Skeletal muscle tissue (tissue), 4 donors: ENCODE results near the gene KLHL28. TPM values are rescaled to one million over a fixed set of nuclear protein-coding genes. Genes with fewer than 3 reads are reported as not detected.

Experiments used
- H3K27ac ChIP-seq: one replicate; pipeline ENCODE4 v1.7.0; 2013; ENCODE audit warnings: mild to moderate bottlenecking, low read depth, low read length, inconsistent platforms
- H3K27me3 ChIP-seq, 3 donors: one replicate each; pipeline ENCODE4 v1.7.0; 2013; ENCODE audit warnings: low read length in 3 of 3; ENCODE audit not compliant: control insufficient read depth in 3 of 3, insufficient read depth in 3 of 3
- H3K36me3 ChIP-seq, 3 donors: one replicate each; pipeline ENCODE4 v1.7.0; 2013; ENCODE audit warnings: low read length in 3 of 3; ENCODE audit not compliant: control insufficient read depth in 3 of 3, insufficient read depth in 3 of 3
- H3K4me1 ChIP-seq, 3 donors: one replicate each; pipeline ENCODE4 v1.7.0; 2013; ENCODE audit warnings: low read length in 3 of 3, mild to moderate bottlenecking in 3 of 3; ENCODE audit not compliant: control insufficient read depth in 3 of 3, insufficient read depth in 3 of 3
- H3K4me3 ChIP-seq, 3 donors: one replicate each; pipeline ENCODE4 v1.7.0; 2013; ENCODE audit warnings: low read length in 3 of 3
- H3K9ac ChIP-seq, 3 donors: one replicate each; pipeline ENCODE4 v1.7.0; 2013; ENCODE audit warnings: low read length in 3 of 3, mild to moderate bottlenecking in 3 of 3, moderate library complexity in 2 of 3, low read depth in 1 of 3
- H3K9me3 ChIP-seq, 3 donors: one replicate each; pipeline ENCODE4 v1.7.0; 2013; ENCODE audit warnings: low read length in 3 of 3; ENCODE audit not compliant: control insufficient read depth in 3 of 3
- total RNA-seq: library from RNA; depleted of rRNA; stranded (reverse); fragments of >200 nt; gene quantifications from one replicate; pipeline ENCODE4 v1.2.3, GENCODE V29; 2014
- donor health status: Osteomylitis.

The KLHL28 gene
- total RNA-seq, 1 donor from 2014 or later = 24.0 TPM

- H3K27me3 ChIP-seq = no peaks in the 10 kb centered on the region
- no peaks in the 10 kb centered on the region for H3K9me3 ChIP-seq
- H3K9ac ChIP-seq = no peak overlapping the region
- peaks cover 5 to 13% (median 7%) of the 10 kb centered on the region in 3 donors for H3K4me1 ChIP-seq
- no peaks in the 10 kb centered on the region for H3K36me3 ChIP-seq
- H3K4me3 ChIP-seq = no peak overlapping the region
- H3K27ac ChIP-seq = peak overlapping the region; percentile 5
Measured at GRCh38 chr14:44979740-44980356, 18.1 kb upstream of the KLHL28 start.

DNA sequence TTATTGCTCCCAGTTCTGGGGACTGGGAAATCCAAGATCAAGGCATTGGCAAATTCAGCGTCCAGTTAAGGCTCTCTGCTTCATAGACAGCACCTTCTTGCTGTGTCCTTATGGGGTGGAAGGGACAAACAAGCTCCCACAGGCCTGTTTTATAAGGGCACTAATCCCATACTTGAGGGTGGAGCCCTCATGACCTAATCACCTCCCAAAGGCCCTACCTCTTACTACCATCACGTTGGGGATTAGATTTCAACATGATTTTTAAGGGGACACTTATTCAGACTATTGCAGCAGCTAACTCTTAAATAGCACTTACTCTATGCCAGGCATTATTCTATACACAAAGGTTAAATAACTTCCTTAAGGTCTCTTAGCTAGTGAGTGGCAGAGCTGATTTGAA, 17.5 kb upstream of the KLHL28 start:
- Histone ChIP-seq H3K27me3 (no peaks in the 10 kb centered on the region), H3K4me1 (peaks cover 5 to 13% (median 7%) of the 10 kb centered on the region in 3 donors), H3K36me3 (no peaks in the 10 kb centered on the region), H3K9me3 (no peaks in the 10 kb centered on the region), H3K9ac (no peak overlapping the region), H3K27ac (peak overlapping the region; percentile 5), H3K4me3 (no peak overlapping the region)

DNA sequence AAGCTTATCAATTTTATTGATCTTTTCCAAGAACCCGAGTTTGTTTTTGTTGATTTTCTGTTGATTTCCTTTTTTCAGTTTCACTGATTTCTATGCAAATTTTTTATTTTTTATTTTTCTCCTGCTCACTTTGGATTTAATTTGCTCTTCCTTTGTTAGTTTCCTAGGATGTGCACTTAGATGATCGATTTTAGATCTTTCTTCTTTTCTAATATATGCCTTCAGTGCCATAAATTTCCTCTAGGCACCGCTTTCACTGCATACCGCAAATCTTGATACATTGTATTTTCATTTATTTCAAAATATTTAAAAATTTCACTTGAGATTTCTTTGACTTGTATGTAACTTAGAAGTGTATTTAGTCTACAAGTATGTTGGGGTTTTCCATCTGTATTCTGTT, 9.7 kb upstream of the KLHL28 start:
- Histone ChIP-seq H3K36me3 (peaks cover 0 to 3% (median 0%) of the 10 kb centered on the region in 3 donors), H3K9me3 (no peaks in the 10 kb centered on the region), H3K27ac (no peak overlapping the region), H3K9ac (no peak overlapping the region), H3K4me1 (peaks cover 4 to 9% (median 7%) of the 10 kb centered on the region in 3 donors), H3K4me3 (no peak overlapping the region), H3K27me3 (no peaks in the 10 kb centered on the region)

DNA sequence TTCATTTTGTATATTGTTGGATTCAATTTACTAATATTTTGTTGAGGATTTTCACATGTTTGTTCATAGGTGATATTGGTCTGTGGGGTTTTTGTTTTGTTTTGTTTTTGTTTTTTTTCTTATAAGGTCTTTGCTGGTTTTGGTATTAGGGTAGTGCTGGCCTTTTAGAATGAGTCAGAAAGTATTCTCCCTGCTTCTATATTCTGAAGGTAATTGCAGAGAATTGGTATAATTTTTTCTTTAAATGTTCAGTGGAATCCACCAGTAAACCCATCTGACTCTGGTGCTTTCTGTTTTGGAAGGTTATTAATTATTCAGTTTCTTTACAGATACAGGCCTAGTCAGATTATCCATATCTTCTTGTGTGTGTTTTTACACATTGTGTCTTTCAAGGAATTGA, 9.2 kb upstream of the KLHL28 start:
- Histone ChIP-seq H3K27me3 (no peaks in the 10 kb centered on the region), H3K9ac (no peak overlapping the region), H3K4me3 (no peak overlapping the region), H3K36me3 (peaks cover 0 to 3% (median 0%) of the 10 kb centered on the region in 3 donors), H3K9me3 (no peaks in the 10 kb centered on the region), H3K27ac (no peak overlapping the region), H3K4me1 (peaks cover 4 to 9% (median 7%) of the 10 kb centered on the region in 3 donors)

DNA sequence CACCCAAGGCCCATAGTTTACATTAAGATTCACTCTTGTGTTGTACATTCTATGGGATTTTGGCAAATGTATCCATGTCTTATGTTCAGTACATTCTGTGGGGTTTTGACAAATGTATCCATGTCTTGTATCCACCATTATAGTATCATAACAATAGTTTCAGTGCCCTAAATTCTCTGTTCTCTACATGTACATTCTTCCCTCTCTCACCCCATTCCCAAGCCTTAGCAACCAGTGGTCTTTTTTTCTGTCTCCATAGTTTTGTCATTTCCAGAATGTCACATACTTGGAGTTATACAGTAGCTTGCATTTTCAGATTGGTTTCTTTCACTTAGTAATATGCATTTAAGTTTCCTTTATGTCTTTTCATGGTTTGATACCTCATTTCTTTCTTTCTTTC, 7.0 kb upstream of the KLHL28 start:
- peaks cover 0 to 3% (median 0%) of the 10 kb centered on the region in 3 donors for H3K36me3 ChIP-seq
- no peak overlapping the region for H3K27ac ChIP-seq
- peak overlapping the region in 1 of 3 donors; percentile 26 for H3K4me3 ChIP-seq
- no peaks in the 10 kb centered on the region for H3K9me3 ChIP-seq
- H3K9ac ChIP-seq = no peak overlapping the region
- peaks cover 11 to 19% (median 15%) of the 10 kb centered on the region in 3 donors for H3K4me1 ChIP-seq
- H3K27me3 ChIP-seq = no peaks in the 10 kb centered on the region

DNA sequence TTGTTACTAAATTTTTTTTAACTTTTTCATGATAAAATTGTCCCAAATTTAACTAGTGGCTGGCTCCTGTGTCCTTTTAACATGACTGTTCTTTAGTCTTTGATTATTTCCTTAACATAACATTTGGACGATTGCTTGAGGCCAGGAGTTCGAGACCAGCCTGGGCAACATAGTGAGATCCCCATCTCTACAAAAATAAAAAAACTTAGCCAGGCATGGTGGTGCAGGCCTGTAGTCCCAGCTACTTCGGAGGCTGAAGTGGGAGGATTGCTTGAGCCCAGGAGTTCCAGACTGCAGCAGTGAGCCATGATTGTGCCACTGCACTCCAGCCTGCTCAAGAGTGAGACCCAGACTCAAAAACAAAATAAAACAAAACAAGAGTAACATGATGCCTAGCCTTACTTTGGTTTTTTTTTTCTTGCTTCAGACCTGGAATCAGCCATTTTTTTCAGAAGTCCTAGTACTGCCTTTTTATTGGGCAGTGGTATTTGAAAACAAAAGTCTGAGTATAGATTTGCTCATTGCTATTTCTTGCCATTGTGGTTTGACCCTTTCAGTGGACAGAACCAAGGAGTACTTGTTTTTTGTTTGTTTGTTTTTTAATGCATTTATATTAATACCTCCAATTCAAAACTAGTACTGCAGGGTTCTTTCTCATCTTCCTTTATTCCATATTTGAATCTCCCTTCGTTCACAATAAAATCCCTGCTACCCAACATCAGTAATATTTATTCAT, 5.0 kb upstream of the KLHL28 start:
- Histone ChIP-seq H3K9me3 (no peaks in the 10 kb centered on the region), H3K9ac (peak overlapping the region in 1 of 3 donors; percentile 24), H3K27ac (no peak overlapping the region), H3K4me3 (peak overlapping the region; percentile 33 to 55 (median 37)), H3K4me1 (peaks cover 20 to 29% (median 23%) of the 10 kb centered on the region in 3 donors), H3K36me3 (peaks cover 0 to 3% (median 0%) of the 10 kb centered on the region in 3 donors), H3K27me3 (no peaks in the 10 kb centered on the region)

DNA sequence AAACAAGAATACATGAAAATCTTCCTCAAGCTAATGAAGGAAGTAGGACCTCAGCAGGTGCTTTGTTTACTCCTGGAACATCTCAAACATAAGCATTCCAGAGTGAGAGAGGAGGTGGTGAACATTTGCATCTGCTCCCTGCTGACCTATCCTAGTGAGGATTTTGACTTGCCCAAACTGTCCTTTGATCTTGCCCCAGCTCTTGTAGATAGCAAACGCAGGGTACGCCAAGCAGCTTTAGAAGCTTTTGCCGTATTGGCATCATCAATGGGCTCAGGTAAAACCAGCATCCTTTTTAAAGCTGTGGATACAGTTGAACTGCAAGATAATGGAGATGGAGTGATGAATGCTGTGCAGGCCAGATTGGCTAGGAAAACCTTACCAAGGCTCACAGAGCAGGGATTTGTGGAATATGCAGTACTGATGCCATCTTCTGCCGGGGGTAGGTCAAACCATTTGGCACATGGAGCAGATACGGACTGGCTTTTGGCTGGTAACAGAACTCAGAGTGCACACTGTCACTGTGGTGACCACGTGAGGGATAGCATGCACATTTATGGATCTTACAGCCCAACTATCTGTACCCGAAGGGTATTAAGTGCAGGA, 2.1 kb upstream of the KLHL28 start:
- peak overlapping the region; percentile 73 to 96 (median 83) for H3K4me3 ChIP-seq
- peaks cover 0 to 3% (median 2%) of the 10 kb centered on the region in 3 donors for H3K36me3 ChIP-seq
- H3K27ac ChIP-seq = peak overlapping the region; percentile 11
- peaks cover 23 to 36% (median 26%) of the 10 kb centered on the region in 3 donors for H3K4me1 ChIP-seq
- no peaks in the 10 kb centered on the region for H3K27me3 ChIP-seq
- H3K9ac ChIP-seq = peak overlapping the region; percentile 68 to 96 (median 89)
- H3K9me3 ChIP-seq = no peaks in the 10 kb centered on the region

DNA sequence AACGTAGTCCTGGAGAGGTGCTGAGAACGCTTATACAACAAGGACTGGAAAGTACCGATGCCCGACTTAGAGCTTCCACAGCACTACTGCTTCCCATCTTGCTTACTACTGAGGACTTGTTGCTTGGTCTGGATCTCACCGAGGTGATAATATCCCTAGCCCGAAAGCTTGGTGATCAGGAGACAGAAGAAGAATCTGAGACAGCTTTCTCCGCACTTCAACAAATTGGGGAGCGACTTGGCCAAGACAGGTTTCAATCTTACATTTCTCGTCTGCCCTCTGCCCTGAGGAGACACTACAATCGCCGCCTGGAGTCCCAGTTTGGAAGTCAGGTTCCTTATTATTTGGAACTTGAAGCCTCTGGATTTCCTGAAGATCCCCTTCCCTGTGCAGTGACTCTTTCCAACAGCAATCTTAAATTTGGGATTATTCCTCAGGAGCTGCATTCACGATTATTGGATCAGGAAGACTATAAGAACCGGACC, 1.3 kb upstream of the KLHL28 start:
- peak overlapping the region; percentile 68 to 96 (median 89) for H3K9ac ChIP-seq
- peaks cover 23 to 32% (median 26%) of the 10 kb centered on the region in 3 donors for H3K4me1 ChIP-seq
- H3K36me3 ChIP-seq = peaks cover 0 to 2% (median 0%) of the 10 kb centered on the region in 3 donors
- H3K27me3 ChIP-seq = no peaks in the 10 kb centered on the region
- H3K27ac ChIP-seq = peak overlapping the region; percentile 77
- peak overlapping the region; percentile 73 to 96 (median 83) for H3K4me3 ChIP-seq
- no peaks in the 10 kb centered on the region for H3K9me3 ChIP-seq

DNA sequence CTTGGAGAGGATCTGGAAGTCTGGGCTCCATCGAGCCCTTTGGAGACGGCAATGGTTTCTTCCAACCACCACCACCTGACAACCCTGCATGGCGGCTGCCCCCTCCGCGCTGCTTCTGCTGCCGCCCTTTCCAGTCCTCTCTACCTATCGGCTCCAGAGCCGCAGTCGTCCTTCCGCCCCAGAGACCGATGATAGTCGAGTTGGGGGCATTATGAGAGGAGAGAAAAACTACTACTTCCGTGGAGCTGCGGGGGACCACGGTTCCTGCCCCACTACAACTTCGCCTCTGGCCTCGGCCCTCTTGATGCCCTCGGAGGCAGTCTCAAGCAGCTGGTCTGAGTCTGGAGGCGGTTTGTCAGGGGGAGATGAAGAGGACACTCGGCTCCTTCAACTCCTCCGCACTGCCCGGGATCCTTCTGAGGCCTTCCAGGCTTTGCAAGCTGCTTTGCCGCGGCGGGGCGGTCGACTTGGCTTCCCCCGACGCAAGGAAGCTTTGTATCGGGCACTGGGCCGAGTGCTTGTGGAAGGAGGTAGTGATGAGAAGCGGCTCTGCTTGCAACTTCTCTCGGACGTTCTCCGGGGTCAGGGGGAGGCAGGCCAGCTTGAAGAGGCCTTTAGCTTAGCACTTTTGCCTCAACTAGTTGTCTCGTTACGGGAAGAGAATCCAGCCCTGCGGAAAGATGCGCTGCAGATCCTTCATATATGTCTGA, 742 bp upstream of the KLHL28 start:
- Histone ChIP-seq H3K27ac (peak overlapping the region; percentile 77), H3K9me3 (no peaks in the 10 kb centered on the region), H3K4me1 (peaks cover 20 to 31% (median 26%) of the 10 kb centered on the region in 3 donors)

More for the DNA sequence above, 742 bp upstream of the KLHL28 start:
- no peaks in the 10 kb centered on the region for H3K27me3 ChIP-seq
- H3K4me3 ChIP-seq = peak overlapping the region; percentile 73 to 96 (median 83)
- peaks cover 0 to 2% (median 0%) of the 10 kb centered on the region in 3 donors for H3K36me3 ChIP-seq
- peak overlapping the region; percentile 68 to 96 (median 89) for H3K9ac ChIP-seq
